Endothelial cell (in vitro differentiated cells): ENCODE data around the gene KDM5A. TPM values are rescaled to one million over a fixed set of nuclear protein-coding genes. Genes with fewer than 3 reads are reported as not detected.

Source experiments
- DNase-seq: peaks from one replicate; pipeline ENCODE4 v3.0.0; 2021; ENCODE audit warnings: low spot score
- H3K27ac Mint-ChIP-seq: one replicate; pipeline ENCODE4 v1.8.0; 2021; ENCODE audit warnings: mixed read lengths, inconsistent platforms; ENCODE audit not compliant: unreplicated experiment
- H3K27me3 Mint-ChIP-seq: one replicate; pipeline ENCODE4 v1.8.0; 2021; ENCODE audit warnings: mild to moderate bottlenecking, moderate library complexity, mixed read lengths, inconsistent platforms; ENCODE audit not compliant: unreplicated experiment
- H3K36me3 Mint-ChIP-seq: one replicate; pipeline ENCODE4 v1.8.0; 2021; ENCODE audit warnings: mild to moderate bottlenecking, low read depth, mixed read lengths, inconsistent platforms; ENCODE audit not compliant: unreplicated experiment
- H3K4me1 Mint-ChIP-seq: one replicate; pipeline ENCODE4 v1.8.0; 2021; ENCODE audit warnings: mild to moderate bottlenecking, mixed read lengths, inconsistent platforms; ENCODE audit not compliant: unreplicated experiment
- H3K4me3 Mint-ChIP-seq: one replicate; pipeline ENCODE4 v1.8.0; 2021; ENCODE audit warnings: mild to moderate bottlenecking, mixed read lengths, inconsistent platforms; ENCODE audit not compliant: unreplicated experiment
- H3K9me3 Mint-ChIP-seq: one replicate; pipeline ENCODE4 v1.8.0; 2021; ENCODE audit warnings: mixed read lengths, inconsistent platforms; ENCODE audit not compliant: unreplicated experiment
- CTCF ChIP-seq: fragments of 200-600 bp; sonication (generic); IDR thresholded peaks from one replicate; pipeline ENCODE4 v1.5.0; 2021; ENCODE audit warnings: antibody characterized with exemption; ENCODE audit not compliant: unreplicated experiment
- total RNA-seq: library from RNA; stranded (reverse); fragmentation: NEBNext Ultra II Directional; extraction: Animal tissue kit (Norgen Biotek cat#: 25700); gene quantifications from one replicate; pipeline ENCODE4 v1.2.1, GENCODE V29; 2021; ENCODE audit not compliant: unreplicated experiment

The KDM5A gene
- total RNA-seq, 1 donor from 2014 or later, result 86.3 TPM

DNA sequence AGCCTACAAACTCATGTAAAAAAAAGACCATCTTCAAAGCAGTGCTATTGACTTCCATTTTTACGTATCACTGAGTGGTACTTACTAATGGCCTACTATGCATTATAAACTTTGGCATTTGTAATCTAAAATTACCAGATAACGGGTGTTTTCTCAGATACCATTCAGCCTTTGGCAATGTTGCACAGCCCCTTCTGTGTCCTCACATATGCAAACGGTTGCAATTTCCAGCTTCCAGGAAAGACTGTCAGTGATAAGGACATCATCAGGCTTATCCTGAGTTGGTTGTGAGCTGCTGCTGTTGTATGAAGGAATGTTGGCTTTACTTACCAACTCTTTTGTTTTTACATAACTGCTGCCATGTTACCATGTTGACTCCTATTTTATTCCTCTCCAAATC is 124.9 kb downstream of the KDM5A start:
- TF ChIP-seq CTCF, result no peak
- Mint-ChIP-seq H3K4me1 (peaks cover 2% of the 10 kb centered on the region), H3K36me3 (no peaks in the 10 kb centered on the region), H3K4me3 (no peak overlapping the region), H3K9me3 (no peaks in the 10 kb centered on the region), H3K27me3 (peaks cover 1% of the 10 kb centered on the region), H3K27ac (no peak overlapping the region)
- no peak for DNase-seq

GRCh38 chr12:263574-263973 is 125.5 kb downstream of the KDM5A start:
- no peak overlapping the region for H3K27ac Mint-ChIP-seq
- no peaks in the 10 kb centered on the region for H3K36me3 Mint-ChIP-seq
- H3K4me3 Mint-ChIP-seq, result no peak overlapping the region
- TF ChIP-seq CTCF, result no peak
- no peaks in the 10 kb centered on the region for H3K9me3 Mint-ChIP-seq
- no peak for DNase-seq
- H3K27me3 Mint-ChIP-seq, result peaks cover 1% of the 10 kb centered on the region
- H3K4me1 Mint-ChIP-seq, result peaks cover 2% of the 10 kb centered on the region

DNA sequence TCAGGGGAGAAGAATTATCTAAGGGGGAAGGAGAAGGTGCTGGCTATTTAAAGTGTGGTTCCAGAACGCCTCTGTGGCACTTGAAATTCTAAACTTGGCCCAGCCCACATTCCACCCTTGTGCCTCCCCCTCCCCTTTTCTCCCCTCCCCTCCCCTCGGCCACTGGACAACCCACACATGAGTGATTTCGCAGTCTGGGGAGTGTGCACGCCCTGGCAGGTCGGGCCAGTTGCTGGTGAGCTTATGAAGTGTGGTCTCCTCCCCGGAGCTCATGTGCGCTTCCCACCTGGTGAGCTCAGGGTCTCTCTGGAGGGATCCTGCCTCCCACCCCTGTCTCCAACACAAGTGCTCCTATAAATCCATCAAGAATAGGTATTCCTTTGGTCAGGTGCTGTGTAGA is 126.3 kb downstream of the KDM5A start, which contains the start of gene SLC6A13:
SLC6A13 (minus strand) TSS at position 20 of the 400 bp plus-strand sequence. CDS start 2,784 bp downstream, outside the sequence.
- DNase-seq, result no peak
- Mint-ChIP-seq H3K27me3 (peaks cover 7% of the 10 kb centered on the region), H3K4me1 (no peaks in the 10 kb centered on the region), H3K27ac (no peak within 1 kb of the TSS), H3K9me3 (no peaks in the 10 kb centered on the region), H3K36me3 (no peaks in the 10 kb centered on the region), H3K4me3 (no peak within 1 kb of the TSS)
- no peak for TF ChIP-seq CTCF

GRCh38 chr12:262113-262512 is 127.0 kb downstream of the KDM5A start:
- no peaks in the 10 kb centered on the region for H3K4me1 Mint-ChIP-seq
- H3K9me3 Mint-ChIP-seq, result no peaks in the 10 kb centered on the region
- H3K27me3 Mint-ChIP-seq, result peaks cover 8% of the 10 kb centered on the region
- no peak for DNase-seq
- H3K27ac Mint-ChIP-seq, result no peak overlapping the region
- TF ChIP-seq CTCF, result no peak
- no peaks in the 10 kb centered on the region for H3K36me3 Mint-ChIP-seq
- no peak overlapping the region for H3K4me3 Mint-ChIP-seq

DNA sequence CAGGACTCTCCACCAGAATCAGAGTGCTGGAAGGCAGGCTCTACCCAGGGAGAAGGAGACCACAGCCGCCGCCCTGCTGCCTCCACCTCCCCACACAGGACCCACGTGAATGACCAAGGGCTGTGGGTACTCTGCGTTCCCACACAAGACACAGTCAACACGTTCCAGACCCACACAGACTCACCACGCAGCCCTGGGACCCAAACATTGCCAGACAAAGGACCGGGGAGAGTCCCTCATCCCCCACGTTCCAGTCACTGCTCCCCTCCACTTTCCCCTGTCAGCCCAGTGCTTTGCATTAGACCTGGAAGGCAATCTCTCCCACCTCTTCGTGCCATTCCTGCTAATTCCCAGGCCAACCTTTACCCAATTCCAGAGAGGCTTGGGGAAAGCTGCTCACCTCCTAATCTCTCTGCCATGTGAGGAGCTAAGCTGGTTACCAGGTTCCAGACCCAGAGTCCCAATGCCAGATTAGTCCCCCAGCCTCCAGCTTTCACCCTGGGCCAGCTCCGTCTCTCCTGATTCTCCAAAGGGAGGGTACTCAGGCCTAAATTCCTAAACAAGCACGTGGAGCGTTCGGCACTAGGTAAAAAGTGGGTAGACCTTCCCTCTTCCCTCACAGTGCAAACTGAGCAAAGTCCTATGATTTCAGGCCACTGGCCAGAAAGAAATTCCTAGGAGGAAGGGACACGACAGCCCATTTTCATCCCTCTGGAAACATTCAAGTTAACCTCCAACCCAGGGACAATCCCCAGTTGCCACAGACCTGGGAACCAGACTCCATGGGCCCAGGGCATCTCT is 131.4 kb downstream of the KDM5A start:
- H3K36me3 Mint-ChIP-seq, result no peaks in the 10 kb centered on the region
- DNase-seq, result no peak
- H3K4me1 Mint-ChIP-seq, result peaks cover 21% of the 10 kb centered on the region
- H3K9me3 Mint-ChIP-seq, result no peaks in the 10 kb centered on the region
- no peak for TF ChIP-seq CTCF
- H3K27me3 Mint-ChIP-seq, result peaks cover 8% of the 10 kb centered on the region
- no peak overlapping the region for H3K4me3 Mint-ChIP-seq
- no peak overlapping the region for H3K27ac Mint-ChIP-seq
